ENCODE data around the gene DUSP8. TPM values are rescaled to one million over a fixed set of nuclear protein-coding genes. Genes with fewer than 3 reads are reported as not detected.
A peak's percentile ranks its signal among the peaks of the same experiment; 100 is the strongest.

Gene DUSP8
- total RNA-seq, 1 experiment from 2014 or later, result 5.1 TPM

GRCh38 chr11:1532606-1533341, 39.3 kb downstream of the DUSP8 start:
- DNase-seq (ENCODE audit: low spot score), result no peak

GRCh38 chr11:1532014-1532586, 40.0 kb downstream of the DUSP8 start:
- DNase-seq (ENCODE audit: low spot score), result no peak

- no peak for DNase-seq (ENCODE audit: low spot score)
These were observed 40.5 kb downstream of the DUSP8 start for GRCh38 chr11:1531449-1532013.

DNA sequence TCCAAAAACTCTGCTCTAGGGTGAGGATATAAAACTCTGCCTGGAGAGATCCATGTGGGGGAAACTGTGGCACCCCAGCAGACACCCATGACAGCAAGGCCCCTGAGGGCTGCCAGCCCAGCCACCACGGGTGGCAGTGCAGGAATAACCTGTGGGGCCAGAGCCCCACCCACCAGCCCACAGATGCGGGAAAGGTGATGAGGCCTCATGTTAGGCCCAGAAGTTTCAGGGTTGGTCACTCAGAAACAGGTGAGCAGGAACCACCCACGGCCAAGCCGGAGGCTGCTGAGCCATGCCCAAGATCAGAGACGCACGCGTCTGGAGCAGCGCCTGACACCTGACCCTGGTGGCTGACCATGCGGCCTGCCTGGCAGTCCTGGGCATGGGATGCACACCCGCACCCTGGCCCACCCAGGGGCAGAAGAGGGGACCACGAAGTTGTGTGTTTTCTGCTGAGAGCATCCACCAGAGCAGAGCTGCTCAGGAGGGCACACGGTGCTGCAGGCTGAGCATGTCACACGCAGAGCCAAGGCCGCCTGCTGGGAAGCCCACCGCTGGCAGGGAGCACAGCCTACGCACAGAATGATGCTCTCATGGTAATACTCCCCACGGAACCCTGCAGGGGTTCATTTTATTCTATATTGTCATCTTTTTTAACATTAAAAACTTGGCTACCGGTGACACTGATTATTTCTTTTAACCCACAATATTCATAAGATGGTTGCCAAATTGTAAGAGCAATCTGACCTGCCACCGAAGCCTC, 41.2 kb downstream of the DUSP8 start:
- DNase-seq (ENCODE audit: low spot score), result no peak

DNA sequence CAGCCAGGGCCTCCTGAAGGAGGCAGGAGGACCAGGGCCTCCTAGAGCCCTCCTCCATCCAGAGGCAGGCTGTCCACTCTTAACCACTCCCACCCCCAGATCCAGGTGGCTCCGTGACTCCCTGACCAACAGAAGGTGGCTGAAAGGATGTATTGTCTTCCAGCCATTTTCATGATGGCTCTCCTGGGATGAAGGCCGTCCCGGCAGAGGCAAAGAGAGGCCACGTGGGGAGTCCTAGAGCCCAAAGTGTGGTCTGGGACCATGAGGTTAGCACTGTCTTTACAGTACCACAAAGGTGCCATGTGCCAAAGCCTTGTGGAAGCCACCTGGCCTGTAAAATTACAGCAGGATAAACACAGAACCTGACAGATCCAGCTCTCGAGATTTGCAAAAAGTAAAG, 42.3 kb downstream of the DUSP8 start:
- no peak for DNase-seq (ENCODE audit: low spot score)

- no peak for DNase-seq (ENCODE audit: low spot score)
These were observed 42.8 kb downstream of the DUSP8 start for GRCh38 chr11:1529286-1529685.

GRCh38 chr11:1528710-1529109, 43.4 kb downstream of the DUSP8 start:
- DNase-seq (ENCODE audit: low spot score), result no peak

- DNase-seq (ENCODE audit: low spot score), result no peak
These were observed 45.3 kb downstream of the DUSP8 start for GRCh38 chr11:1526785-1527184.

- no peak for DNase-seq (ENCODE audit: low spot score)
These were observed 48.3 kb downstream of the DUSP8 start for GRCh38 chr11:1523779-1524178.

DNA sequence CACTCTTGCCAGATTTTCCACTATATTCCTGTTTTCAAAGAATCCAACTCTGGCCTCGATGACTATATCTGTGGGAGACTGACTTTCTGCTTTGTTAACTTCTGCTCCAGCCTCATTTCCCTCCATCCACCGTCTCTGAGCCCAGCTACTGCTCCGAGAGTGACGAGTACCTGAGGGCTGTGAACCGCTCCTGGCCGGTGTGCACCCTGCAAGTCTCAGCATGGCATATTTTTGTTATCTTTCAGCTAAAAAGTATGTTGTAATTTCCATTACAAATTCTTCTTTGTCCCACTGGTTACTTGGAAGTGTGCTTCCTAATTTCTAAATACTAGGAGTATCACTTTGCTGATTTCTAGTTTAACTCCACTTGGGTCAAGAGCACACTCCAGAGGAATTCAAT, 49.0 kb downstream of the DUSP8 start:
- DNase-seq (ENCODE audit: low spot score), result no peak

- DNase-seq (ENCODE audit: low spot score), result no peak
These were observed 50.0 kb downstream of the DUSP8 start for GRCh38 chr11:1522081-1522424.

DNA sequence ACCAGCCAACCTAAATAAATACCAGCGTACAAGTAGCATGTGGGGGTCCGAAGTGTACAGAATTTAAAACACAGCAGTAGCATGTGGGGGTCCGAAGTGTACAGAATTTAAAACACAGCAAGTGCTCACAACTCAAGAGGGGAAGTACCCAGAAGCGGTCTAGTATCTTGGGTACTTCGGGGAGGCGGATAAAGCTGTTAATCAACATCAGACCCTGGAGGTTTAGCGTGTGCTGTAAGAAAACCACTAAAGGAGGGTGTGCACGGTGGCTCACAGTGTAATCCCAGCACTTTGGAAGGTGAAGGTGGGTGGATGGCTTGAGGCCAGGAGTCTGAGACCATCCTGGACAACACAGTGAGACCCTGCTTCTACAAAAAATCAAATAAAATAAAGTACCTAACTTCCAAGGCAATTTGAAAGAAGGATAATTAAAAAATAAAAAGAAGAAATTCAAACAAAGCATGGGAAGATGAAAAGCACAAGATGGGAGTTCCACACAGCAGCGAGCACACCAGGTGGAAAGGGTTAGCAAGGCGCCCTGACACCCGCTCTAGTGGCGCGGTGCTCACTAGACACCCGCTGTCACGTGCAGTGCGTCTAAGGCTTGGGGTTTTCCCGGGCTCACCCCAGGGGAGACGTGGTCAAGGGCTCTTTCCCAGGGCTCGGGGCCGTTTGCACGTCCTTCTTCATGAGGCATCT, 50.5 kb downstream of the DUSP8 start:
- DNase-seq (ENCODE audit: low spot score), result no peak

DNA sequence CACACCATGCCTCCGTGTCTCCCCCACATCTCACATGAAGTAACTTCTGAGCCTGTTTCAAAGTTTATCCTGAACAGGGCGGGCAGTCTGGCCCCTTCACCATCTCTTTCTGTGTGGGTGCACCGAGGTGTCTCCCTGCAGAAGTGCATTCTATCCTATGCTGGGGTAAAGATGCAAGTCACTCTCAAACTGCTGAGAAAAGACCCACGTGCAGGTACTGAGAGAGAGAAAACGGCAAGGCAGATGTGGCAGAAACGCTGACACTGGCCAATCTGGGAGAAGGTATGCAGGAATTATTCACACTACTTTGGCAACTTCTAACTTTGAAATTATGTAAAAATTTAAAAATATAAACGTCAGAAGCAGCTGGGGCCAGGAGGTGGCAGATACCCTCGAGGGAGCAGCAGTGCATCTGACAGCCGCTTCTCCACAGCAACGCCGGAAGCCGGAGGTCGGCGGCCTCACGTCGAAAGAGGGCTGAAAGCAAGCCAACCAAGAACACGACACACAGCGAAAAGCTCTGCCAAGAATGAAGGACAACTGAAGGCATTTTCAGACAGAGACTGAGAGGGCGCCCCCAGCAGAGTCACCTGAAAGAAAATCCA, 51.3 kb downstream of the DUSP8 start:
- no peak for DNase-seq (ENCODE audit: low spot score)

GRCh38 chr11:1520209-1520662, 51.8 kb downstream of the DUSP8 start:
- DNase-seq (ENCODE audit: low spot score), result no peak

GRCh38 chr11:1519028-1520010, 52.8 kb downstream of the DUSP8 start:
- no peak for DNase-seq (ENCODE audit: low spot score)

DNA sequence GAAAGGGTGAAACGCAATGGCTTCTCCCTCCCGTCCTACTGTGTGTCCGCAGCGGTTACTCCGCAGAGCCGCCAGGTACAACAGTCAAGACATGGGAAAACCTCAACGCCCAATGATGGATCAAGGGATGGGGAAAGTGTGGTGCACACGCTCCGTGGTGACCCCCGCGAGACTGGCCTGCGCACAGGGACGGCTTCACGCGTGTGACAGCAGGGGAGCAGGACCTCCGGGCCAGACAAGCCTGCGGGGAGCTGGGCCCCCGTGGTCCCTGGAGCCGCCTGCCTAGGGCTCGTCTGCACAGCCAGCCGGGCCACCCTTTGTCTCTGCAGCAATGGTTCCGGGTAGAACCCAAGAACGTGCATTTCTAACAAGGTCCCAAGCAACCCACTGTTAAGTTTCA, 53.8 kb downstream of the DUSP8 start:
- DNase-seq (ENCODE audit: low spot score), result no peak

GRCh38 chr11:1517117-1518005, 54.7 kb downstream of the DUSP8 start:
- no peak for DNase-seq (ENCODE audit: low spot score)

- DNase-seq (ENCODE audit: low spot score), result peak; percentile 89
These were observed 55.6 kb downstream of the DUSP8 start for GRCh38 chr11:1516273-1517067.
